PC-9 (cell line): Measurements from ENCODE around the gene RALGAPA2. TPM values are rescaled to one million over a fixed set of nuclear protein-coding genes. Genes with fewer than 3 reads are reported as not detected.

ENCODE experiments used
- BruUV-seq: library from RNA; stranded (reverse); fragments of 400-500 nt; replicated peaks from 2 replicates; lab custom pipeline; 2021; lab: Mats Ljungman, UMichigan
- CTCF ChIA-PET: fragments of 300-600 bp; sonication (Branson Sonifier 250); formaldehyde crosslinking; loops from one replicate; lab custom pipeline; 2022; ENCODE audit warnings: antibody characterized with exemption; lab: Charles Lee
- POLR2A ChIA-PET: fragments of 300-600 bp; sonication (Branson Sonifier 250); formaldehyde crosslinking; loops from one replicate; lab custom pipeline; 2022; ENCODE audit warnings: antibody characterized with exemption; ENCODE audit not compliant: unreplicated experiment; lab: Charles Lee
- DNase-seq, 2 experiments: peaks; one replicate each; pipeline versions ENCODE4 v3.0.0 to v3.0.0-alpha.2; 2015 to 2022; ENCODE audit warnings: mixed read lengths in 1 of 2
- H2AFZ ChIP-seq: fragments of 200-600 bp; sonication (generic); 2 replicates; pipeline ENCODE4 v1.8.1; 2017; ENCODE audit warnings: antibody characterized with exemption
- H3F3A ChIP-seq: fragments of 200-600 bp; sonication (generic); 2 replicates; pipeline ENCODE4 v1.8.1; 2017; ENCODE audit warnings: antibody characterized with exemption, mild to moderate bottlenecking, low read depth; ENCODE audit not compliant: insufficient read depth
- H3K27ac ChIP-seq: fragments of 200-600 bp; sonication (generic); 2 replicates; pipeline ENCODE4 v1.6.1; 2016; ENCODE audit warnings: mixed run types
- H3K27me3 ChIP-seq: fragments of 200-600 bp; sonication (generic); 2 replicates; pipeline ENCODE4 v1.6.1; 2016; ENCODE audit warnings: low read depth, mixed run types; ENCODE audit not compliant: insufficient read depth
- H3K36me3 ChIP-seq: fragments of 200-600 bp; sonication (generic); 2 replicates; pipeline ENCODE4 v1.6.1; 2016; ENCODE audit warnings: low read depth, mixed run types
- H3K4me1 ChIP-seq: fragments of 200-600 bp; sonication (generic); replicated peaks from 2 replicates; pipeline ENCODE4 v1.6.1; 2016; ENCODE audit warnings: mixed run types; ENCODE audit not compliant: insufficient read depth
- H3K4me2 ChIP-seq: fragments of 200-600 bp; sonication (generic); 2 replicates; pipeline ENCODE4 v1.6.1; 2017; ENCODE audit warnings: mixed run types
- H3K4me3 ChIP-seq: fragments of 200-600 bp; sonication (generic); 2 replicates; pipeline ENCODE4 v1.6.1; 2016; ENCODE audit warnings: mixed run types
- H3K79me2 ChIP-seq: fragments of 200-600 bp; sonication (generic); 2 replicates; pipeline ENCODE4 v1.6.1; 2017; ENCODE audit warnings: low read depth, mixed run types
- H3K9me2 ChIP-seq: fragments of 200-600 bp; sonication (generic); 2 replicates; pipeline ENCODE4 v1.8.1; 2017; ENCODE audit warnings: mild to moderate bottlenecking; ENCODE audit not compliant: insufficient read depth
- H3K9me3 ChIP-seq: fragments of 200-600 bp; sonication (generic); 2 replicates; pipeline ENCODE4 v1.8.1; 2016; ENCODE audit warnings: low read depth; ENCODE audit not compliant: insufficient read depth
- H4K20me1 ChIP-seq: fragments of 200-600 bp; sonication (generic); 2 replicates; pipeline ENCODE4 v1.8.1; 2017; ENCODE audit not compliant: insufficient read depth
- EZH2 ChIP-seq: fragments of 200-600 bp; sonication (generic); IDR thresholded peaks from 2 replicates; pipeline ENCODE4 v1.8.0; 2017; ENCODE audit warnings: antibody characterized with exemption, low read depth
- intact Hi-C: fragments of 100-400 bp; cut with micrococcal nuclease; formaldehyde crosslinking; loops from one replicate; pipeline ENCODE4 v1.10.0; 2022; ENCODE audit not compliant: unreplicated experiment
- total RNA-seq: library from RNA; stranded (reverse); gene quantifications from 2 replicates; pipeline ENCODE4 v1.2.3, GENCODE V29; 2021
- TF ChIP-seq, protein P1 (sequence below): fragments of 200-600 bp; sonication (generic); conservative IDR thresholded peaks from 2 replicates; pipeline ENCODE4 v1.6.1; 2017; ENCODE audit warnings: mixed run types, antibody characterized with exemption, mild to moderate bottlenecking, moderate library complexity

The RALGAPA2 gene
- total RNA-seq, 1 experiment from 2014 or later, result 28.7 TPM

DNA sequence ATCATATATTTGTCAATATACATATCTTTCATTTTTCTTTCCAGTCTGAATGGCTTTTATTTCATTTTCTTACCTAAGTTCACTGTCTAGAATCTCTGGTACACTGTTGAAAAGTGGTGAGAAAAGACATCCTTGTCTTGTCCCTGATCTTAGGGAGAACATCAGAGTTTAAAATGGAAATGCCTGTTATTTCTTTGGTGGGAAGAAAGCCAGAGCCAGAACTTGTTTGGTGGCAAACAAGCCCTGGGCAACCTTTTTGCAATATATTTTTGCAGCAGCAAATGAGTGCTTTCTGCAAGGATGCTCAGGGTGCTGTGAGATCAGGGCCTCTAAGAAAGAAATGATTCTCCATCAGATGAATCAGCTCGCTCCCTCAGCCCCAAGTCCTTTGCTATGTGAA, 156.6 kb downstream of the RALGAPA2 start:
- Histone ChIP-seq H2AFZ (no peak overlapping the region), H3K27ac (no peak overlapping the region), H3K4me2 (no peak overlapping the region), H3K4me1 (peaks cover 21% of the 10 kb centered on the region), H3K36me3 (no peaks in the 10 kb centered on the region), H3K9me2 (no peaks in the 10 kb centered on the region), H3F3A (peaks cover 11% of the 10 kb centered on the region; the same call in 1 of the 2 replicates), H3K9me3 (no peaks in the 10 kb centered on the region; the same call in none of the 2 replicates), H3K79me2 (no peaks in the 10 kb centered on the region), H3K27me3 (no peaks in the 10 kb centered on the region), H3K4me3 (no peak overlapping the region), H4K20me1 (no peaks in the 10 kb centered on the region)
- DNase-seq, result no peak
- BruUV-seq, result no TSS peak
- intact Hi-C loops, result no loop called here
- TF ChIP-seq, protein P1, sequence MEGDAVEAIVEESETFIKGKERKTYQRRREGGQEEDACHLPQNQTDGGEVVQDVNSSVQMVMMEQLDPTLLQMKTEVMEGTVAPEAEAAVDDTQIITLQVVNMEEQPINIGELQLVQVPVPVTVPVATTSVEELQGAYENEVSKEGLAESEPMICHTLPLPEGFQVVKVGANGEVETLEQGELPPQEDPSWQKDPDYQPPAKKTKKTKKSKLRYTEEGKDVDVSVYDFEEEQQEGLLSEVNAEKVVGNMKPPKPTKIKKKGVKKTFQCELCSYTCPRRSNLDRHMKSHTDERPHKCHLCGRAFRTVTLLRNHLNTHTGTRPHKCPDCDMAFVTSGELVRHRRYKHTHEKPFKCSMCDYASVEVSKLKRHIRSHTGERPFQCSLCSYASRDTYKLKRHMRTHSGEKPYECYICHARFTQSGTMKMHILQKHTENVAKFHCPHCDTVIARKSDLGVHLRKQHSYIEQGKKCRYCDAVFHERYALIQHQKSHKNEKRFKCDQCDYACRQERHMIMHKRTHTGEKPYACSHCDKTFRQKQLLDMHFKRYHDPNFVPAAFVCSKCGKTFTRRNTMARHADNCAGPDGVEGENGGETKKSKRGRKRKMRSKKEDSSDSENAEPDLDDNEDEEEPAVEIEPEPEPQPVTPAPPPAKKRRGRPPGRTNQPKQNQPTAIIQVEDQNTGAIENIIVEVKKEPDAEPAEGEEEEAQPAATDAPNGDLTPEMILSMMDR, result no peak
- TF ChIP-seq EZH2, result no peak
- POLR2A ChIA-PET, result no interaction called here
- CTCF ChIA-PET, result no interaction called here

DNA sequence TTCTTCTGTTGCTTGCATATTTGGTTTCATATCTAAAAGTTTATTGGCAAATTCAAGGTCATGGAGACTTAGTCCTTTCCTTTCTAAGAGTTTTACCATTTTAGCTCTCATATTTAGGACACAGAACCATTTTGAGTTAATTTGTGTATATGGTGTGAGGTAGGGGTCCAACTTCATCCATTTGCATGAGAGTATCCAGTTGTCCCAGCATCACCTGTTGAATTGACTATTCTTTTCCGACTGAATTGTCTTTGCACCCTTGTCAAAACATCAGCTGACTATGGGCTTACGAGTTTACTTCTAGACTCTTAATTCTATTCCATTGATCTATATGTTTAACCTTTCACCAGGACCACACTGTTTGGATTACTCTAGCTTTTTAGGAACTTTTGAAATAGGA, 157.5 kb downstream of the RALGAPA2 start:
- H2AFZ ChIP-seq, result no peak overlapping the region
- CTCF ChIA-PET, result no interaction called here
- H3K36me3 ChIP-seq, result no peaks in the 10 kb centered on the region
- no TSS peak for BruUV-seq
- H3K4me1 ChIP-seq, result peaks cover 30% of the 10 kb centered on the region
- no peak overlapping the region for H3K4me2 ChIP-seq
- intact Hi-C loops, result no loop called here
- no peak for TF ChIP-seq EZH2
- TF ChIP-seq, protein P1, result no peak
- H3K27ac ChIP-seq, result no peak overlapping the region
- DNase-seq, result no peak
- H3K79me2 ChIP-seq, result no peaks in the 10 kb centered on the region
- no peaks in the 10 kb centered on the region for H3K27me3 ChIP-seq
- H3K9me3 ChIP-seq, result no peaks in the 10 kb centered on the region; the same call in none of the 2 replicates
- POLR2A ChIA-PET, result no interaction called here
- H3K9me2 ChIP-seq, result no peaks in the 10 kb centered on the region
- peaks cover 20% of the 10 kb centered on the region for H3F3A ChIP-seq
- no peak overlapping the region for H3K4me3 ChIP-seq
- no peaks in the 10 kb centered on the region for H4K20me1 ChIP-seq

DNA sequence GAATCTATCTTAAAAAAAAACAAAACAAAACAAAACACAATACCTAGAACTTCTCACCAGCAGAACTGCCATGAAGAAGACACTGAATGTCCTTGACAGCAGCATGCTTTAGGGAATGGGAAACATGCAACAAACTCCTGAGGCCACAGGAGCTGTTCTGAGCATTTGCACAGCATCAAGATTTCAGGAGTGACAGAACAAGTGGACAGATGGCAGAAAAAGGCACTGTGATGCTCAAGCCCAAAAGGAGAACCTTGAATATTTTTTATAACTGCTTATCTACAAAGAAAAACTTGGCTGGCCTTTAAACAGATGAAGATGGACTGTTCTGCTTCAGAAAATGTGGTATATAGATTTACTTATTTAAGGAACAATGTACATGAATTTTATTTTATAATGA, 158.9 kb downstream of the RALGAPA2 start:
- Histone ChIP-seq H3K9me2 (no peaks in the 10 kb centered on the region), H3K4me3 (no peak overlapping the region), H4K20me1 (no peaks in the 10 kb centered on the region), H3K27me3 (no peaks in the 10 kb centered on the region), H2AFZ (no peak overlapping the region), H3K79me2 (no peaks in the 10 kb centered on the region), H3F3A (peaks cover 30% of the 10 kb centered on the region), H3K36me3 (no peaks in the 10 kb centered on the region), H3K4me1 (peaks cover 42% of the 10 kb centered on the region), H3K9me3 (no peaks in the 10 kb centered on the region; the same call in none of the 2 replicates), H3K4me2 (no peak overlapping the region), H3K27ac (no peak overlapping the region)
- ChIA-PET CTCF (no interaction called here), POLR2A (no interaction called here)
- intact Hi-C loops, result no loop called here
- DNase-seq, result no peak
- TF ChIP-seq, protein P1, result no peak
- TF ChIP-seq EZH2, result no peak
- no TSS peak for BruUV-seq
